SK-N-SH treated with all-trans-retinoic acid at 6 μM for 48 hours (cell line): ENCODE results near the gene PRH1.

Experiments
- ATAC-seq: fragments of 200-7000 bp; cut with Tn5 transposase; 3 replicates; pipeline ENCODE4 v1.9.1; 2020; ENCODE audit warnings: mild to moderate bottlenecking, moderate library complexity
- ARNTL ChIP-seq: fragments of 450-650 bp; formaldehyde crosslinking; IDR thresholded peaks from 2 replicates; pipeline ENCODE4 v1.5.0; 2020; ENCODE audit warnings: low read depth, mild to moderate bottlenecking, moderate library complexity, borderline replicate concordance
- BACH2 ChIP-seq: fragments of 250-450 bp; sonication (Bioruptor Pico); IDR thresholded peaks from 2 replicates; pipeline ENCODE4 v1.9.0; 2021; ENCODE audit warnings: mild to moderate bottlenecking, borderline replicate concordance
- CSDC2 ChIP-seq: fragments of 250-450 bp; sonication (Bioruptor Pico); IDR thresholded peaks from 2 replicates; pipeline ENCODE4 v1.5.0; 2020; ENCODE audit warnings: mild to moderate bottlenecking, moderate library complexity
- ESRRG ChIP-seq: fragments of 250-450 bp; sonication (Bioruptor Pico); IDR thresholded peaks from 2 replicates; pipeline ENCODE4 v1.6.1; 2021; ENCODE audit warnings: mild to moderate bottlenecking
- GLIS3 ChIP-seq: fragments of 250-450 bp; sonication (Bioruptor Pico); IDR thresholded peaks from 2 replicates; pipeline ENCODE4 v1.5.0; 2020; ENCODE audit warnings: mild to moderate bottlenecking, moderate library complexity
- ISL1 ChIP-seq: fragments of 250-450 bp; sonication (Bioruptor Pico); IDR thresholded peaks from 2 replicates; pipeline ENCODE4 v2.1.2; 2022; ENCODE audit warnings: mild to moderate bottlenecking, moderate library complexity
- OSR1 ChIP-seq: fragments of 250-450 bp; sonication (Bioruptor Pico); IDR thresholded peaks from 2 replicates; pipeline ENCODE4 v1.8.0; 2022; ENCODE audit warnings: moderate library complexity, mild to moderate bottlenecking, inconsistent platforms
- PPARA ChIP-seq: fragments of 250-450 bp; sonication (Bioruptor Pico); IDR thresholded peaks from 2 replicates; pipeline ENCODE4 v1.5.0; 2020; ENCODE audit warnings: mild to moderate bottlenecking, borderline replicate concordance
- RARB ChIP-seq: fragments of 250-450 bp; sonication (Bioruptor Pico); IDR thresholded peaks from 2 replicates; pipeline ENCODE4 v1.8.0; 2021; ENCODE audit warnings: mild to moderate bottlenecking, moderate library complexity
- SNAI2 ChIP-seq: fragments of 250-450 bp; sonication (Bioruptor Pico); IDR thresholded peaks from 2 replicates; pipeline ENCODE4 v1.5.0; 2020; ENCODE audit warnings: mild to moderate bottlenecking, moderate library complexity
- TCF4 ChIP-seq: fragments of 250-450 bp; sonication (Bioruptor Pico); IDR thresholded peaks from 2 replicates; pipeline ENCODE4 v1.8.0; 2021; ENCODE audit warnings: mild to moderate bottlenecking, moderate library complexity, borderline replicate concordance
- TOX ChIP-seq: fragments of 250-450 bp; sonication (Bioruptor Pico); IDR thresholded peaks from 2 replicates; pipeline ENCODE4 v1.8.0; 2021; ENCODE audit warnings: mild to moderate bottlenecking, moderate library complexity, borderline replicate concordance
- ZC3H10 ChIP-seq: fragments of 250-450 bp; sonication (Bioruptor Pico); IDR thresholded peaks from 2 replicates; pipeline ENCODE4 v1.5.1; 2021; ENCODE audit warnings: mild to moderate bottlenecking, moderate library complexity
- ZFP3 ChIP-seq: fragments of 250-450 bp; sonication (Bioruptor Pico); IDR thresholded peaks from 2 replicates; pipeline ENCODE4 v1.5.0; 2020; ENCODE audit warnings: mild to moderate bottlenecking, moderate library complexity
- ZFP30 ChIP-seq: fragments of 450-650 bp; formaldehyde crosslinking; IDR thresholded peaks from 2 replicates; pipeline ENCODE4 v1.5.0; 2022; ENCODE audit warnings: mild to moderate bottlenecking, moderate library complexity
- ZNF565 ChIP-seq: fragments of 450-650 bp; formaldehyde crosslinking; conservative IDR thresholded peaks from 2 replicates; pipeline ENCODE4 v1.5.0; 2020; ENCODE audit warnings: low read depth, mild to moderate bottlenecking, moderate library complexity
- ZNF70 ChIP-seq: fragments of 450-650 bp; formaldehyde crosslinking; IDR thresholded peaks from 2 replicates; pipeline ENCODE4 v1.5.0; 2020; ENCODE audit warnings: mild to moderate bottlenecking, moderate library complexity
- ZNF8 ChIP-seq: fragments of 450-650 bp; formaldehyde crosslinking; IDR thresholded peaks from 2 replicates; pipeline ENCODE4 v1.5.0; 2020; ENCODE audit warnings: mild to moderate bottlenecking, moderate library complexity
- TF ChIP-seq, protein P1 (sequence below): fragments of 250-450 bp; sonication (Bioruptor Pico); IDR thresholded peaks from 2 replicates; pipeline ENCODE4 v1.5.1; 2021; ENCODE audit warnings: mild to moderate bottlenecking, moderate library complexity
- TF ChIP-seq, protein P2 (sequence below): fragments of 250-450 bp; sonication (Bioruptor Pico); IDR thresholded peaks from 2 replicates; pipeline ENCODE4 v1.5.0; 2020; ENCODE audit warnings: mild to moderate bottlenecking, moderate library complexity
- TF ChIP-seq, protein P3 (sequence below): fragments of 250-450 bp; sonication (Bioruptor Pico); IDR thresholded peaks from 2 replicates; pipeline ENCODE4 v1.5.1; 2020; ENCODE audit warnings: low read depth, mild to moderate bottlenecking, moderate library complexity
- TF ChIP-seq, protein P4 (sequence below): fragments of 250-450 bp; sonication (Bioruptor Pico); IDR thresholded peaks from 2 replicates; pipeline ENCODE4 v1.8.0; 2020; ENCODE audit warnings: mild to moderate bottlenecking, moderate library complexity, borderline replicate concordance

The PRH1 gene

DNA sequence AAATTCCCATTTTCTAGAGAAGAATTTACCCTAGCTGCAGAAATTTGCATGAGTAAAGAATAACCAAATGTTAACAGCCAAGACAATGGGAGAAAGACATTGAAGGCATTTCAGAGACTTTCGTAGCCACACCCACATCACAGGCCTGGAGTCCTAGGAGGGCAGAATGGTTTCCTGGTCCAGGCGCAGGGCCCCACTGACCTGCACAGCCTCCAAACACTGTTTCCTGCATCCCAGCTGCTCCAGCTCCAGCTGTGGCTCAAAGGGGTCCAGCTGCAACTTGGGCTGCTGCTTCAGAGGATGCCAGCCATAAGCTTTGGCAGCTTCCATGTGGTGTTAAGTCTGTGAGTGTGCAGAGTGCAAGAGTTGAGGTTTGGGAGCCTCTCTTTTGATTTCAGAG is 28.2 kb downstream of the PRH1 start:
- ATAC-seq: no peak
- no peak for TF ChIP-seq ZNF565 (CRISPR knock-in tag)
- no peak for TF ChIP-seq ZFP30 (CRISPR knock-in tag)
- no peak for TF ChIP-seq TOX (CRISPR knock-in tag)
- TF ChIP-seq BACH2 (CRISPR knock-in tag): no peak
- no peak for TF ChIP-seq CSDC2 (CRISPR knock-in tag)
- TF ChIP-seq ZNF70: no peak
- TF ChIP-seq, protein P1, sequence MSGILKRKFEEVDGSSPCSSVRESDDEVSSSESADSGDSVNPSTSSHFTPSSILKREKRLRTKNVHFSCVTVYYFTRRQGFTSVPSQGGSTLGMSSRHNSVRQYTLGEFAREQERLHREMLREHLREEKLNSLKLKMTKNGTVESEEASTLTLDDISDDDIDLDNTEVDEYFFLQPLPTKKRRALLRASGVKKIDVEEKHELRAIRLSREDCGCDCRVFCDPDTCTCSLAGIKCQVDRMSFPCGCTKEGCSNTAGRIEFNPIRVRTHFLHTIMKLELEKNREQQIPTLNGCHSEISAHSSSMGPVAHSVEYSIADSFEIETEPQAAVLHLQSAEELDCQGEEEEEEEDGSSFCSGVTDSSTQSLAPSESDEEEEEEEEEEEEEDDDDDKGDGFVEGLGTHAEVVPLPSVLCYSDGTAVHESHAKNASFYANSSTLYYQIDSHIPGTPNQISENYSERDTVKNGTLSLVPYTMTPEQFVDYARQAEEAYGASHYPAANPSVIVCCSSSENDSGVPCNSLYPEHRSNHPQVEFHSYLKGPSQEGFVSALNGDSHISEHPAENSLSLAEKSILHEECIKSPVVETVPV (CRISPR knock-in tag): no peak
- TF ChIP-seq ZC3H10 (CRISPR knock-in tag): no peak
- TF ChIP-seq RARB (CRISPR knock-in tag): no peak
- TF ChIP-seq, protein P2, sequence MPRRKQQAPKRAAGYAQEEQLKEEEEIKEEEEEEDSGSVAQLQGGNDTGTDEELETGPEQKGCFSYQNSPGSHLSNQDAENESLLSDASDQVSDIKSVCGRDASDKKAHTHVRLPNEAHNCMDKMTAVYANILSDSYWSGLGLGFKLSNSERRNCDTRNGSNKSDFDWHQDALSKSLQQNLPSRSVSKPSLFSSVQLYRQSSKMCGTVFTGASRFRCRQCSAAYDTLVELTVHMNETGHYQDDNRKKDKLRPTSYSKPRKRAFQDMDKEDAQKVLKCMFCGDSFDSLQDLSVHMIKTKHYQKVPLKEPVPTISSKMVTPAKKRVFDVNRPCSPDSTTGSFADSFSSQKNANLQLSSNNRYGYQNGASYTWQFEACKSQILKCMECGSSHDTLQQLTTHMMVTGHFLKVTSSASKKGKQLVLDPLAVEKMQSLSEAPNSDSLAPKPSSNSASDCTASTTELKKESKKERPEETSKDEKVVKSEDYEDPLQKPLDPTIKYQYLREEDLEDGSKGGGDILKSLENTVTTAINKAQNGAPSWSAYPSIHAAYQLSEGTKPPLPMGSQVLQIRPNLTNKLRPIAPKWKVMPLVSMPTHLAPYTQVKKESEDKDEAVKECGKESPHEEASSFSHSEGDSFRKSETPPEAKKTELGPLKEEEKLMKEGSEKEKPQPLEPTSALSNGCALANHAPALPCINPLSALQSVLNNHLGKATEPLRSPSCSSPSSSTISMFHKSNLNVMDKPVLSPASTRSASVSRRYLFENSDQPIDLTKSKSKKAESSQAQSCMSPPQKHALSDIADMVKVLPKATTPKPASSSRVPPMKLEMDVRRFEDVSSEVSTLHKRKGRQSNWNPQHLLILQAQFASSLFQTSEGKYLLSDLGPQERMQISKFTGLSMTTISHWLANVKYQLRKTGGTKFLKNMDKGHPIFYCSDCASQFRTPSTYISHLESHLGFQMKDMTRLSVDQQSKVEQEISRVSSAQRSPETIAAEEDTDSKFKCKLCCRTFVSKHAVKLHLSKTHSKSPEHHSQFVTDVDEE (CRISPR knock-in tag): no peak

DNA sequence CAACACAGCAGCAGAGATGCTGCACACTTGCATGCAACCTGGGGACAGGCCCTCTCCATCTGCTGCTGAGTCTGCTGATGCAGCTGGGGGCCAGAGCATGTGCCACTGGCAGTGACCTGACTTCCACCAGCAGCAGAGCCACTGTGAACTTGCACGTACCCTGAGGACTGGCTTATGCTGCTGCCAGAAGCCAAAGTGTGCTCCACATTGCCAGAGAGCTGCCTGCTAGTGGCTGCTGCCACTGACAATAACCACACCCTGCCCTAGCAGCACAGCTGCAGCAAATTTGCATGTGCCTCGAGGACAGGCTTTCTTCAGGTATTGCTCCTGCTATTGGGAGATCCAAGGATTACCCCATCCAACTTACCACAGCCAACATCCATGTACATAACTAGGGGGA is 30.3 kb downstream of the PRH1 start:
- TF ChIP-seq TOX (CRISPR knock-in tag) (no peak), SNAI2 (no peak), ZC3H10 (CRISPR knock-in tag) (no peak), ZNF565 (CRISPR knock-in tag) (no peak), ARNTL (CRISPR knock-in tag) (no peak), ISL1 (CRISPR knock-in tag) (no peak), PPARA (no peak), ESRRG (no peak), OSR1 (CRISPR knock-in tag) (no peak), GLIS3 (CRISPR knock-in tag) (no peak), ZFP30 (CRISPR knock-in tag) (no peak), BACH2 (CRISPR knock-in tag) (no peak), ZFP3 (CRISPR knock-in tag) (no peak)
- TF ChIP-seq, protein P3, sequence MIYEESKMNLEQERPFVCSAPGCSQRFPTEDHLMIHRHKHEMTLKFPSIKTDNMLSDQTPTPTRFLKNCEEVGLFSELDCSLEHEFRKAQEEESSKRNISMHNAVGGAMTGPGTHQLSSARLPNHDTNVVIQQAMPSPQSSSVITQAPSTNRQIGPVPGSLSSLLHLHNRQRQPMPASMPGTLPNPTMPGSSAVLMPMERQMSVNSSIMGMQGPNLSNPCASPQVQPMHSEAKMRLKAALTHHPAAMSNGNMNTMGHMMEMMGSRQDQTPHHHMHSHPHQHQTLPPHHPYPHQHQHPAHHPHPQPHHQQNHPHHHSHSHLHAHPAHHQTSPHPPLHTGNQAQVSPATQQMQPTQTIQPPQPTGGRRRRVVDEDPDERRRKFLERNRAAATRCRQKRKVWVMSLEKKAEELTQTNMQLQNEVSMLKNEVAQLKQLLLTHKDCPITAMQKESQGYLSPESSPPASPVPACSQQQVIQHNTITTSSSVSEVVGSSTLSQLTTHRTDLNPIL: no peak
- TF ChIP-seq, protein P1 (CRISPR knock-in tag): no peak
- TF ChIP-seq, all 23 proteins: peak for 0
- ATAC-seq: no peak

DNA sequence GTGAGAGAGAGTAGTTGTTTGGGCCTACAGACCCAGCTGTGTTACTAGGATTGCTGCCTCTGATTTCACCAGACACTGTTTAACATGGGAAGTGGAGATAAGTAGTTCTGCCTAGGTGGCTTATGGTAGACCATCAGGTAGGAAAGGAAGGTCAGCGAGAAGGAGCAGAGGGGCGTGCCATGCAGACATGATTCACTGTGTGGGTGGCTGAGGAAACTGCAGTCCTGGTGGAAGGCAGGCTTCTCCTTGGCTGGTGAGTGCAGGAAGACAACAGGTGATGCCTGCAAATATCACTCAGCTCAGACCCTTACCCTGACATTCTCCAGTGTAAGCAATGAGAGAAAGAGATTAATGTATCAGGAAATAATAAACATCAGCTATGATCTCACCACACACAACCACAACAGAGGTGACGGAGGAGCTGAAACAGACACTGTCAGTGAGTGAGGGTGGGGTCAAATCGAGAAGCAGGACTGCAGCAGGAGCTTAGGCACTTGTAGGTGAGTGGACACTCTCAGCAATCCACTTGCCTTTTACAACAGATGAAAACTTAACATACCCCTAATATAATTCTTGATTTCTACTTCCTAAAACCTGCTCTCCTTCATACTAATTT is 32.7 kb downstream of the PRH1 start:
- ATAC-seq: no peak
- TF ChIP-seq ARNTL (CRISPR knock-in tag) (no peak), ZNF8 (CRISPR knock-in tag) (no peak), ZFP3 (CRISPR knock-in tag) (no peak), ESRRG (no peak), ZNF70 (no peak), ISL1 (CRISPR knock-in tag) (no peak), BACH2 (CRISPR knock-in tag) (no peak), GLIS3 (CRISPR knock-in tag) (no peak), RARB (CRISPR knock-in tag) (no peak), TCF4 (CRISPR knock-in tag) (no peak)
- TF ChIP-seq, protein P2 (CRISPR knock-in tag): no peak
- TF ChIP-seq, protein P3: no peak
- TF ChIP-seq, protein P4, sequence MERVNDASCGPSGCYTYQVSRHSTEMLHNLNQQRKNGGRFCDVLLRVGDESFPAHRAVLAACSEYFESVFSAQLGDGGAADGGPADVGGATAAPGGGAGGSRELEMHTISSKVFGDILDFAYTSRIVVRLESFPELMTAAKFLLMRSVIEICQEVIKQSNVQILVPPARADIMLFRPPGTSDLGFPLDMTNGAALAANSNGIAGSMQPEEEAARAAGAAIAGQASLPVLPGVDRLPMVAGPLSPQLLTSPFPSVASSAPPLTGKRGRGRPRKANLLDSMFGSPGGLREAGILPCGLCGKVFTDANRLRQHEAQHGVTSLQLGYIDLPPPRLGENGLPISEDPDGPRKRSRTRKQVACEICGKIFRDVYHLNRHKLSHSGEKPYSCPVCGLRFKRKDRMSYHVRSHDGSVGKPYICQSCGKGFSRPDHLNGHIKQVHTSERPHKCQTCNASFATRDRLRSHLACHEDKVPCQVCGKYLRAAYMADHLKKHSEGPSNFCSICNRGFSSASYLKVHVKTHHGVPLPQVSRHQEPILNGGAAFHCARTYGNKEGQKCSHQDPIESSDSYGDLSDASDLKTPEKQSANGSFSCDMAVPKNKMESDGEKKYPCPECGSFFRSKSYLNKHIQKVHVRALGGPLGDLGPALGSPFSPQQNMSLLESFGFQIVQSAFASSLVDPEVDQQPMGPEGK (CRISPR knock-in tag): no peak
